Measurements from ENCODE around the gene PARPBP.

- TF ChIP-seq CTCF (IDR thresholded peaks at IDR 0.05) (no peak), POLR2A (IDR thresholded peaks at IDR 0.05) (no peak)
Measured at GRCh38 chr12:102204025-102204424, 84.0 kb downstream of the PARPBP start.
